ENCODE results near the gene AKR1E2.

The AKR1E2 gene

GRCh38 chr10:4887501-4887900 lies 61.5 kb downstream of the AKR1E2 start:
- DNase-seq (ENCODE audit: extremely low spot score), result no peak
- CTCF ChIA-PET, result no interaction called here
- TF ChIP-seq TARDBP (IDR thresholded peaks at IDR 0.05) (no peak), FOXM1 (IDR thresholded peaks at IDR 0.05; ENCODE audit: borderline replicate concordance) (no peak), L3MBTL2 (conservative IDR thresholded peaks at IDR 0.05) (no peak), FOXK2 (IDR thresholded peaks at IDR 0.05) (no peak), FOXA1 (IDR thresholded peaks at IDR 0.05) (no peak), NFRKB (IDR thresholded peaks at IDR 0.05) (no peak), SUZ12 (IDR thresholded peaks at IDR 0.05) (no peak), BHLHE40 (IDR thresholded peaks at IDR 0.05; ENCODE audit: borderline replicate concordance) (no peak), ELF4 (IDR thresholded peaks at IDR 0.05) (no peak), ARNT (IDR thresholded peaks at IDR 0.05) (no peak), LEF1 (IDR thresholded peaks at IDR 0.05; ENCODE audit: borderline replicate concordance) (no peak), CTBP1 (IDR thresholded peaks at IDR 0.05; ENCODE audit: borderline replicate concordance) (no peak), SP1 (IDR thresholded peaks at IDR 0.05) (no peak)
- TF ChIP-seq, protein P1, sequence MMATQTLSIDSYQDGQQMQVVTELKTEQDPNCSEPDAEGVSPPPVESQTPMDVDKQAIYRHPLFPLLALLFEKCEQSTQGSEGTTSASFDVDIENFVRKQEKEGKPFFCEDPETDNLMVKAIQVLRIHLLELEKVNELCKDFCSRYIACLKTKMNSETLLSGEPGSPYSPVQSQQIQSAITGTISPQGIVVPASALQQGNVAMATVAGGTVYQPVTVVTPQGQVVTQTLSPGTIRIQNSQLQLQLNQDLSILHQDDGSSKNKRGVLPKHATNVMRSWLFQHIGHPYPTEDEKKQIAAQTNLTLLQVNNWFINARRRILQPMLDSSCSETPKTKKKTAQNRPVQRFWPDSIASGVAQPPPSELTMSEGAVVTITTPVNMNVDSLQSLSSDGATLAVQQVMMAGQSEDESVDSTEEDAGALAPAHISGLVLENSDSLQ (IDR thresholded peaks at IDR 0.05), result no peak
- POLR2A ChIA-PET, result no interaction called here

GRCh38 chr10:4888236-4888635 lies 62.2 kb downstream of the AKR1E2 start:
- POLR2A ChIA-PET, result no interaction called here
- TF ChIP-seq ELF4 (IDR thresholded peaks at IDR 0.05) (no peak), FOXA1 (IDR thresholded peaks at IDR 0.05) (no peak), FOXM1 (IDR thresholded peaks at IDR 0.05; ENCODE audit: borderline replicate concordance) (no peak), NFRKB (IDR thresholded peaks at IDR 0.05) (no peak), CTBP1 (IDR thresholded peaks at IDR 0.05; ENCODE audit: borderline replicate concordance) (no peak), FOXK2 (IDR thresholded peaks at IDR 0.05) (no peak), SUZ12 (IDR thresholded peaks at IDR 0.05) (no peak)
- TF ChIP-seq, protein P1 (IDR thresholded peaks at IDR 0.05), result no peak
- CTCF ChIA-PET, result no interaction called here
- DNase-seq (ENCODE audit: extremely low spot score), result no peak

- CTCF ChIA-PET, result no interaction called here
- DNase-seq (ENCODE audit: extremely low spot score), result no peak
- POLR2A ChIA-PET, result no interaction called here
- TF ChIP-seq BHLHE40 (IDR thresholded peaks at IDR 0.05; ENCODE audit: borderline replicate concordance) (no peak), LEF1 (IDR thresholded peaks at IDR 0.05; ENCODE audit: borderline replicate concordance) (no peak), ARNT (IDR thresholded peaks at IDR 0.05) (no peak), FOXM1 (IDR thresholded peaks at IDR 0.05; ENCODE audit: borderline replicate concordance) (no peak), CTBP1 (IDR thresholded peaks at IDR 0.05; ENCODE audit: borderline replicate concordance) (no peak), NFRKB (IDR thresholded peaks at IDR 0.05) (no peak), SUZ12 (IDR thresholded peaks at IDR 0.05) (no peak), ZNF384 (IDR thresholded peaks at IDR 0.05) (no peak), TARDBP (IDR thresholded peaks at IDR 0.05) (no peak), ELF4 (IDR thresholded peaks at IDR 0.05) (no peak), HDGF (IDR thresholded peaks at IDR 0.05; ENCODE audit: borderline replicate concordance) (no peak), FOXK2 (IDR thresholded peaks at IDR 0.05) (no peak), SP1 (IDR thresholded peaks at IDR 0.05) (no peak), FOXA1 (IDR thresholded peaks at IDR 0.05) (no peak)
- TF ChIP-seq, protein P1 (IDR thresholded peaks at IDR 0.05), result no peak
These were observed 64.0 kb downstream of the AKR1E2 start for GRCh38 chr10:4889959-4890358.

DNA sequence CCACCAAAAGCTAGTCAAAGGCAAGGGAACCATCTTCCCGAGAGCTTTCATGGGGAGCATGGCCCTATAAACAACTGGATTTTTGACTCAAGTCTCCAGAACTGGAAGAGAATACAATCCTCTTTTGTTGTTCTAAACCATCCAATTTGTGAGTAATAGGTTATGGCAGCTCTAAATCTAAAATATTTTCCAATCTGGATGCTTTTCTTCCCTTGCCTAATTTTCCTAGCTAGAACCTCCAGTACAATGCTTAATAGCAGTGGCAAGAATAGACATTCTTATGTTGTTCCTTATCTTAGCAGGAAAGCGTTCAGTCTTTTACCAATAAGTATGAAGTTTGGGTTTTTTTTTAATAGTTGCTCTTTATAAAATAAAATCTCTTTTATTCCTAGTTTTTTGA lies 66.7 kb downstream of the AKR1E2 start:
- ChIA-PET POLR2A (no interaction called here), CTCF (no interaction called here)
- no peak for DNase-seq (ENCODE audit: extremely low spot score)
- TF ChIP-seq FOXM1 (IDR thresholded peaks at IDR 0.05; ENCODE audit: borderline replicate concordance), result no peak
- TF ChIP-seq ELF4 (IDR thresholded peaks at IDR 0.05), result no peak
- TF ChIP-seq LEF1 (IDR thresholded peaks at IDR 0.05; ENCODE audit: borderline replicate concordance), result no peak
- TF ChIP-seq SUZ12 (IDR thresholded peaks at IDR 0.05), result no peak

GRCh38 chr10:4894335-4894734 lies 68.3 kb downstream of the AKR1E2 start:
- no peak for DNase-seq (ENCODE audit: extremely low spot score)
- ChIA-PET POLR2A (no interaction called here), CTCF (no interaction called here)
- TF ChIP-seq FOXK2 (IDR thresholded peaks at IDR 0.05) (no peak), CTBP1 (IDR thresholded peaks at IDR 0.05; ENCODE audit: borderline replicate concordance) (no peak), SUZ12 (IDR thresholded peaks at IDR 0.05) (no peak)

Data from HEK293T (cell line).